HL-60 (cell line): Measurements from ENCODE around the gene LYRM2.

Experiments
- DNase-seq, 2 experiments: peaks; one replicate each; pipeline ENCODE4 v3.0.0-alpha.2; 2010 to 2020; ENCODE audit warnings: low read depth in 1 of 2, low spot score in 1 of 2
- H3K27ac ChIP-seq: fragments of 250-450 bp; sonication (Bioruptor Pico); replicated peaks from 2 replicates; pipeline ENCODE4 v1.5.1; 2020; ENCODE audit warnings: mild to moderate bottlenecking, moderate library complexity
- H3K27me3 ChIP-seq: fragments of 250-450 bp; sonication (Bioruptor Pico); 2 replicates; pipeline ENCODE4 v1.5.1; 2021; ENCODE audit warnings: mild to moderate bottlenecking, moderate library complexity; ENCODE audit not compliant: insufficient read depth, poor library complexity, severe bottlenecking
- H3K4me3 ChIP-seq: replicated peaks from 2 replicates; pipeline ENCODE4 v1.5.1; 2011; ENCODE audit warnings: mild to moderate bottlenecking, control low read depth, low read length; ENCODE audit not compliant: insufficient read depth
- CTCF ChIP-seq: IDR thresholded peaks from one replicate; pipeline ENCODE4 v1.5.1; 2011; ENCODE audit warnings: low read length, control low read depth, inconsistent platforms; ENCODE audit not compliant: insufficient read depth
- GABPA ChIP-seq: IDR thresholded peaks from 2 replicates; pipeline ENCODE4 v1.6.1; 2012; ENCODE audit warnings: low read depth
- POLR2AphosphoS5 ChIP-seq: IDR thresholded peaks from 2 replicates; pipeline ENCODE4 v1.6.1; 2012; ENCODE audit warnings: low read depth
- REST ChIP-seq: IDR thresholded peaks from 2 replicates; pipeline ENCODE4 v1.6.1; 2012; ENCODE audit warnings: low read depth; ENCODE audit not compliant: insufficient replicate concordance
- SPI1 ChIP-seq: IDR thresholded peaks from 2 replicates; pipeline ENCODE4 v1.6.1; 2012; ENCODE audit warnings: low read depth, mild to moderate bottlenecking, borderline replicate concordance

LYRM2 gene

GRCh38 chr6:89539779-89540178 is 98.8 kb downstream of the LYRM2 start:
- Histone ChIP-seq H3K4me3 (no peak overlapping the region), H3K27me3 (no peaks in the 10 kb centered on the region), H3K27ac (no peak overlapping the region)
- DNase-seq = no peak
- TF ChIP-seq POLR2AphosphoS5 (no peak), CTCF (no peak), GABPA (no peak), REST (no peak), SPI1 (no peak)

- H3K27ac ChIP-seq = no peak overlapping the region
- DNase-seq = no peak
- TF ChIP-seq REST = no peak
- no peak for TF ChIP-seq CTCF
- TF ChIP-seq GABPA = no peak
- TF ChIP-seq SPI1 = no peak
- TF ChIP-seq POLR2AphosphoS5 = no peak
- H3K27me3 ChIP-seq = no peaks in the 10 kb centered on the region
- H3K4me3 ChIP-seq = no peak overlapping the region
Measured at GRCh38 chr6:89536231-89536630, 102.3 kb downstream of the LYRM2 start.

GRCh38 chr6:89530982-89531381 is 107.6 kb downstream of the LYRM2 start:
- Histone ChIP-seq H3K27me3 (no peaks in the 10 kb centered on the region), H3K4me3 (no peak overlapping the region), H3K27ac (no peak overlapping the region)
- TF ChIP-seq GABPA (no peak), SPI1 (no peak), CTCF (no peak), REST (no peak), POLR2AphosphoS5 (no peak)
- no peak for DNase-seq
